HTR-8/SVneo (cell line): ENCODE results near the gene PRKCH.
A peak's percentile ranks its signal among the peaks of the same experiment; 100 is the strongest.

Experiments
- DNase-seq: peaks from one replicate; pipeline ENCODE4 v3.0.0; 2011; ENCODE audit warnings: low spot score, mixed read lengths; ENCODE audit not compliant: insufficient read length
- FAIRE-seq: peaks from 2 replicates; lab custom pipeline; 2011; peaks lifted over from hg19 to GRCh38; lab: Jason Lieb, UNC

The PRKCH gene

GRCh38 chr14:61357123-61357522, 35.7 kb downstream of the PRKCH start:
- DNase-seq (no peak), FAIRE-seq (no peak)

GRCh38 chr14:61358554-61359226, 37.3 kb downstream of the PRKCH start:
- FAIRE-seq (peak; percentile 98), DNase-seq (no peak)

- DNase-seq (no peak), FAIRE-seq (peak; percentile 95)
These were observed 39.6 kb downstream of the PRKCH start for GRCh38 chr14:61360796-61361525.

GRCh38 chr14:61362072-61362750, 40.8 kb downstream of the PRKCH start:
- FAIRE-seq, result no peak
- DNase-seq, result no peak

- FAIRE-seq, result no peak
- DNase-seq, result no peak
These were observed 42.9 kb downstream of the PRKCH start for GRCh38 chr14:61364243-61364642.

- no peak for DNase-seq
- FAIRE-seq, result peak; percentile 93
These were observed 44.4 kb downstream of the PRKCH start for GRCh38 chr14:61365667-61366212.

- no peak for DNase-seq
- FAIRE-seq, result peak; percentile 96
These were observed 46.8 kb downstream of the PRKCH start for GRCh38 chr14:61368114-61368710.

GRCh38 chr14:61368781-61369453, 47.5 kb downstream of the PRKCH start:
- FAIRE-seq (no peak), DNase-seq (no peak)

- no peak for FAIRE-seq
- DNase-seq, result no peak
These were observed 48.1 kb downstream of the PRKCH start for GRCh38 chr14:61369454-61369810.

GRCh38 chr14:61372379-61372778, 51.0 kb downstream of the PRKCH start:
- FAIRE-seq (no peak), DNase-seq (no peak)

DNA sequence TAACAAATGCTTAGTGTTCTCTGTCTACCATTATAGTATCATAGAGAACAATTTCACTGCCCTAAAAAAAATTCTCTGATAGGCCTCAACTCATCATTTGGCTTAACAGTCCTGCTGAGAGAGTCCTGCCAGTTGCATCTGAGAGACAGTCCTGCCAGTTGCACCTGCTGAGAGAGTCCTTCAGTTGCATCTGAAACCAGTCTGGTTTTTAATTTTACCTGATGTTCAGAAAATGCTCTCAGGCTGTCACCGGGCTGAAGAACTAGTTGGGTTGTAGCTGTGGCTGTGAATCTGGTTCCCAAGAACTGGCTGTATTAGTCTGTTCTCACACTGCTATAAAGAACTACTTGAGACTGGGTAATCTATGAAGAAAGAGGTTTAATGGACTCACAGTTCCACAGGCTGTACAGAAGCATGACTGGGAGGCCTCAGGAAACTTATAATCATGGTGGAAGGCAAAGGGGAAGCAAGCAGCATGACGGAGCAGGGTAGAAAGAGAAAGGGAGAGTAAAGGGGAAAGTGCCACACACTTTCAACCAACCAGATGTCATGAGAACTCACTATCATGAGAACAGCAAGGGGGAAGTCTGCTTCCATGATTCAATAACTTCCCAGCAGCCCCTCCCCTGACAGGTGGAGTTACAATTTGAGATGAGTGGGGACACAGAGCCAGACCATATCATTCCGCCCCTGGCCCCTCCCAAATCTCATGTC, 51.6 kb downstream of the PRKCH start:
- FAIRE-seq, result peak; percentile 89
- no peak for DNase-seq

GRCh38 chr14:61374284-61374683, 52.9 kb downstream of the PRKCH start:
- DNase-seq (no peak), FAIRE-seq (peak; percentile 4)

GRCh38 chr14:61375218-61375617, 53.8 kb downstream of the PRKCH start:
- FAIRE-seq (peak; percentile 90), DNase-seq (no peak)

DNA sequence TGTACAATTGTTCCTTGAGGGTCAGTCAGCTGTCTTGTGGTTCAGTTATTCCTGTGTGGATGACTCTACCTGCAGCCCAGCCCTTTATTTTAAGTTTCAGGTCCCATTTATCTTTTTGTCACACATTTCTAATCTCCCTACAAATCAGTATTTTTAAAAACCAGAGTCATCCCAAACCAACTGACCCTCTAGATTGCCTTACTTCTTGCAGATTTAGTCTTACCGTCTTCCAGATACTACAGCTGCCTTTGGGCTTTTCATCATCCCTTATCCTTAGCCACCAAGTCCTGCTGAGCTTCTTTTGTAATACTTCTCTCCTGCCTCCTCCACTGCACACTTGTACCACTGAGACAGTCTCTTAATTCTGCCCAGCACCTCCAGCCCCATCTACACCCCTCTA, 54.9 kb downstream of the PRKCH start:
- DNase-seq, result no peak
- FAIRE-seq, result no peak

DNA sequence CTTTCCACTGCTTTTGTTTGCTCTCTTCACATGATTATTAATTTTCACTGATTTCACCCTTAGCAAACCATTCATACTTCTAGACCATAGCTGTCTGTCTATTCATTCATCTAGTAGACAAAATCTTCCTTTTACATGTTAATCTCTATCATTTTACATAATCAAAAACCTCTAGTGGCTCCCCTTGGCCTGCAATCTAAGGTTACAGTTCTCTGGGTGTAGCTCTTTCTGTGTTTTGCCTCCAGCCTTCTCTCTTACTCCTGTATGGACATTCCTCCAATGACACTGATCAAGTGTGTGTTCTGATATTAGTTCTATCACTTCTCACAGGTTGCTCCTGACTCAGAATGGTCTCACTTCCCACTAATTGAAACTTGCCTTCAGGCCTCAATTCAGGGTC, 56.4 kb downstream of the PRKCH start:
- FAIRE-seq, result peak; percentile 33
- DNase-seq, result no peak

- FAIRE-seq (peak; percentile 94), DNase-seq (no peak)
These were observed 58.3 kb downstream of the PRKCH start for GRCh38 chr14:61379639-61380184.

- no peak for DNase-seq
- no peak for FAIRE-seq
These were observed 59.6 kb downstream of the PRKCH start for GRCh38 chr14:61380984-61381383.

- no peak for DNase-seq
These were observed 60.2 kb downstream of the PRKCH start for GRCh38 chr14:61381553-61381952.

GRCh38 chr14:61382842-61383241, 61.5 kb downstream of the PRKCH start:
- FAIRE-seq (peak; percentile 85), DNase-seq (no peak)

More at GRCh38 chr14:61381553-61381952, 60.2 kb downstream of the PRKCH start:
- FAIRE-seq, result peak; percentile 93
